Thoracic aorta (tissue), 2 donors: ENCODE measurements around the gene PHF2. TPM values are rescaled to one million over a fixed set of nuclear protein-coding genes. Genes with fewer than 3 reads are reported as not detected.
"Not testable (repeated sequence)": the region's sequence is repeated elsewhere in the genome, so short reads cannot be mapped to it uniquely, and the experiment has no call there.

ENCODE experiments used
- ATAC-seq: fragments of 150-250 bp; one replicate; pipeline ENCODE4 v1.8.0; 2017; ENCODE audit warnings: low read depth; ENCODE audit not compliant: insufficient number of reproducible peaks, low FRiP score
- DNase-seq: peaks from one replicate; pipeline ENCODE4 v3.0.0-alpha.2; 2020; ENCODE audit warnings: low spot score
- H3K27ac ChIP-seq, 2 donors: fragments of 200-600 bp; sonication (generic); 1 replicate in 1 of 2; 2 replicates in 1 of 2; pipeline ENCODE4 v1.5.1; 2016; ENCODE audit warnings: mild to moderate bottlenecking in 2 of 2, moderate library complexity in 2 of 2
- H3K27me3 ChIP-seq: fragments of 200-600 bp; sonication (generic); replicated peaks from 2 replicates; pipeline ENCODE4 v1.6.0; 2016; ENCODE audit warnings: mild to moderate bottlenecking; ENCODE audit not compliant: insufficient read depth
- H3K36me3 ChIP-seq: fragments of 200-600 bp; sonication (generic); one replicate; pipeline ENCODE4 v1.5.1; 2016
- H3K4me1 ChIP-seq, 2 donors: fragments of 200-600 bp; sonication (generic); 1 replicate in 1 of 2; 2 replicates in 1 of 2; pipeline versions ENCODE4 v1.5.1 to v1.6.0; 2016; ENCODE audit warnings: low read depth in 2 of 2, mild to moderate bottlenecking in 1 of 2; ENCODE audit not compliant: control insufficient read depth in 1 of 2
- H3K4me3 ChIP-seq: fragments of 200-600 bp; sonication (generic); 2 replicates; pipeline ENCODE4 v1.5.1; 2016; ENCODE audit warnings: mild to moderate bottlenecking
- H3K9me3 ChIP-seq: fragments of 200-600 bp; sonication (generic); 2 replicates; pipeline ENCODE4 v1.5.1; 2016
- total RNA-seq, 2 donors: library from RNA; depleted of rRNA; stranded (reverse); fragments of >200 nt; gene quantifications; one replicate each; pipeline versions ENCODE4 v1.1.0 to v1.2.3, GENCODE V29; 2016
- TF ChIP-seq, protein P1 (sequence below): fragments of 200-600 bp; sonication (generic); IDR thresholded peaks from one replicate; pipeline ENCODE4 v1.5.1; 2019; ENCODE audit warnings: antibody characterized with exemption

Gene PHF2
- total RNA-seq, 2 donors from 2014 or later: 29.9 to 36.6 TPM

DNA sequence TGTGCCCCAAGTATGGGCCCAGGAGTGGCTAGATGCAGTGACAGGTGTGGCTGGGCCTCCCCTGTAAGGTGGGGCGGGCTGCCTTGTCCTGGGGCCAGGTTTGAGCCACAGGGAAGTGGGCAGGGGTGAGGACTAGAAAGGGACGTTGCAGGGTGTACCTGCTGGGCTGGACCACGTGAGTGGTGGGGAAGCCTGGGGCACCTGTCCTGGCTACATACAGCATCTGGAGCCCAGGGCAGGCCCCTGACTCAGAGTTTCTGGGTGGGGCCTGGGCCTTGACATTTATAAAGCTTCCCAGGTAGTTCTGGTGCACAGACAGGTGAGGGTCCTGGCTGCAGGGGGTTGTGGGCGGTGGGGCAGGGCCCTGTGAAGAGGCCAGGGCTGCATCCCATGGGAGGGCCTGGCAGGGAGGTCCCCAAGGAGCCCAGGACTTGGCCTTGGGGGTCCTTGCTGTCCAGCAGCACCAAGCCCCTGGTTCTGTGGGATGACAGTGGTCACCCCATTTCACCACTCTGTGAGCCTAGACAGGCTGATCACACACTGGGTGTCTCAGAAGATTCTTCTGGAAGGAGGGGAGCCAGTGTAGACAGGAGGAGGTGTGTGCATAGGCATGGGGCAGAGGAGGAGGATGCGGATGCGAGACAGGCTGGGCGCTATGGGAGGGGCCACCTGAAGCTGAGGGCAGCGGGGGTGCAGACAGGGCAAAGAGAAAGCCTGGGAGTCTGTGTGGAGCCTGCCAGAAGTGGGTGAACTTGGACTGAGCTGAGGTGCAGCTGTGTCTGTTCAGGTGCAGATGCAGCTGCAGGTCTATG is 94.0 kb downstream of the PHF2 start:
- ATAC-seq: no peak
- Histone ChIP-seq H3K9me3 (no peaks in the 10 kb centered on the region), H3K27me3 (no peaks in the 10 kb centered on the region), H3K27ac (no peak overlapping the region), H3K36me3 (peaks cover 21% of the 10 kb centered on the region), H3K4me1 (peaks cover 0 to 4% of the 10 kb centered on the region in 2 donors), H3K4me3 (no peak overlapping the region)
- TF ChIP-seq, protein P1, sequence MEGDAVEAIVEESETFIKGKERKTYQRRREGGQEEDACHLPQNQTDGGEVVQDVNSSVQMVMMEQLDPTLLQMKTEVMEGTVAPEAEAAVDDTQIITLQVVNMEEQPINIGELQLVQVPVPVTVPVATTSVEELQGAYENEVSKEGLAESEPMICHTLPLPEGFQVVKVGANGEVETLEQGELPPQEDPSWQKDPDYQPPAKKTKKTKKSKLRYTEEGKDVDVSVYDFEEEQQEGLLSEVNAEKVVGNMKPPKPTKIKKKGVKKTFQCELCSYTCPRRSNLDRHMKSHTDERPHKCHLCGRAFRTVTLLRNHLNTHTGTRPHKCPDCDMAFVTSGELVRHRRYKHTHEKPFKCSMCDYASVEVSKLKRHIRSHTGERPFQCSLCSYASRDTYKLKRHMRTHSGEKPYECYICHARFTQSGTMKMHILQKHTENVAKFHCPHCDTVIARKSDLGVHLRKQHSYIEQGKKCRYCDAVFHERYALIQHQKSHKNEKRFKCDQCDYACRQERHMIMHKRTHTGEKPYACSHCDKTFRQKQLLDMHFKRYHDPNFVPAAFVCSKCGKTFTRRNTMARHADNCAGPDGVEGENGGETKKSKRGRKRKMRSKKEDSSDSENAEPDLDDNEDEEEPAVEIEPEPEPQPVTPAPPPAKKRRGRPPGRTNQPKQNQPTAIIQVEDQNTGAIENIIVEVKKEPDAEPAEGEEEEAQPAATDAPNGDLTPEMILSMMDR: no peak
- DNase-seq: no peak

DNA sequence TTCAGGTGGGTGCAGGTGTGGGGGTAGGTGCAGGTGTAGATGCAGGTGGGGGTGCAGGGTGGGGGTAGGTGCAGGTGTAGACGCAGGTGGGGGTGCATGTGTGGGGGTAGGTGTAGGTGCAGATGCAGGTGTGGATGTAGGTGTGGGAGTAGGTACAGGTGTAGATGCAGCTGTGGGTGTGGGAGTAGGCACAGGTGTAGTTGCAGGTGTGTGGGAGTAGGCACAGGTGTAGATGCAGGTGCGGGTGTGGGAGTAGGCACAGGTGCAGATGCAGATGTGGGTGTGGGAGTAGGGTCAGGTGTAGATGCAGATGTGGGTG is 94.6 kb downstream of the PHF2 start:
- Histone ChIP-seq H3K4me3 (no peak overlapping the region), H3K9me3 (no peaks in the 10 kb centered on the region), H3K36me3 (peaks cover 18% of the 10 kb centered on the region), H3K27ac (no peak overlapping the region), H3K27me3 (no peaks in the 10 kb centered on the region), H3K4me1 (peaks cover 0 to 4% of the 10 kb centered on the region in 2 donors)
- ATAC-seq (no peak), DNase-seq (no peak)
- TF ChIP-seq, protein P1: no peak

DNA sequence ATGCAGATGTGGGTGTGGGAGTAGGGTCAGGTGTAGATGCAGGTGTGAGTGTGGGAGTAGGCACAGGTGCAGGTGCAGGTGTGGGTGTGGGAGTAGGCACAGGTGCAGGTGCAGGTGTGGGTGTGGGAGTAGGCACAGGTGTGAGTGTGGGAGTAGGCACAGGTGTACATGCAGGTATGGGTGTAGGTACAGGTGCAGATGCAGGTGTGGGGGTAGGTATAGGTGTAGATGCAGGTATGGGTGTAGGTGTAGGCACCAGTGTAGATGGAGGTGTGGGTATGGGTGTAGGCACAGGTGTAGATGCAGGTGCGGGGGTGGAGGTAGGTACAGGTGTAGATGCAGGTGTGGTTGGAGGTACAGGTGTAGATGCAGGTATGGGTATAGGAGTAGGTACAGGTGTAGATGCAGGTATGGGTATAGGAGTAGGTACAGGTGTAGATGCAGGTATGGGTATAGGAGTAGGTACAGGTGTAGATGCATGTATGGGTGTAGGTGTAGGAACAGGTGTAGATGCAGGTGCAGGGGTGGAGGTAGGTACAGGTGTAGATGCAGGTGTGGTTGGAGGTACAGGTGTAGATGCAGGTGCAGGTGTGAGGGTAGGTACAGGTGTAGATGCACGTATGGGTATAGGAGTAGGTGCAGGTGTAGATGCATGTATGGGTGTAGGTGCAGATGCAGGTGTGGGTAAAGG is 96.1 kb downstream of the PHF2 start:
- not testable (repeated sequence) for H3K4me3 ChIP-seq, H3K4me1 ChIP-seq, DNase-seq, H3K9me3 ChIP-seq, ATAC-seq, H3K27me3 ChIP-seq, H3K27ac ChIP-seq
- peaks cover 30% of the 10 kb centered on the region for H3K36me3 ChIP-seq

DNA sequence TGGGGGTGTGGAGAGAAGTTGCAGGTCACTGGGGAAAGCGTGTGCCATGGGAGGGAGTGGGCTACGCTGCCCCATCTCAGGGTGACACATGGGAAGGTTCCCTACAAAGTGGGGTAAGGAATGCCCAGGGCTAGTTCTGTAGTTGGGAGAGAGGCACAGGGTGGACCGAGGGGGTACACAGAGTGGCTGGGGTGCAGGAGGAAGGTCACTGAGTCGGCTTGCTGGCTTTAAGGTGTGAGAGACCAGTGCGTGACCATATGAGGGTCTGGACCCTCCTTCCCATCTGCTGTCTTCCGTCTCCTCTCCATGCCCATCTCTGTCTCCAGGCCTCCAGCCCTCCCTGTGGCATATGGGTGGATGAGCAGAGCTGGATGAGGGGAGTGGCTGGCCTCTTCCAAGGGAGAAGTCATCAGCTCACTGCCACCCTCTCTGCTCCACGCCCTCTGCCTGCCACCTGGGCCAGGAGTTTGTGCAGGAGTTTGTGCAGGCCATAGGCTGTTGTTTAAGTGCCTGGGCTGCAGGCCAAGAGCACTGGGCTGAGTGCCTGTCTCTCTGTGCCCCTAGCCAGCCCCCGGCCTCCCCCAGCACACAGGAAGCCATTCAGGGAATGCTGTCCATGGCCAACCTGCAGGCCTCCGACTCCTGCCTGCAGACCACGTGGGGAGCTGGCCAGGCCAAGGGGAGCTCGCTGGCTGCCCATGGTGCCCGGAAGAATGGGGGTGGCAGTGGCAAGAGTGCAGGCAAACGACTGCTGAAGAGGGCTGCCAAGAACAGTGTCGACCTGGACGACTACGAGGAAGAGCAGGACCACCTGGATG is 96.8 kb downstream of the PHF2 start:
- H3K9me3 ChIP-seq: no peaks in the 10 kb centered on the region
- TF ChIP-seq, protein P1: no peak
- ATAC-seq: no peak
- H3K4me3 ChIP-seq: no peak overlapping the region
- DNase-seq: no peak
- no peak overlapping the region for H3K27ac ChIP-seq
- H3K27me3 ChIP-seq: no peaks in the 10 kb centered on the region
- H3K36me3 ChIP-seq: peaks cover 38% of the 10 kb centered on the region
- H3K4me1 ChIP-seq: peaks cover 0 to 4% of the 10 kb centered on the region in 2 donors

DNA sequence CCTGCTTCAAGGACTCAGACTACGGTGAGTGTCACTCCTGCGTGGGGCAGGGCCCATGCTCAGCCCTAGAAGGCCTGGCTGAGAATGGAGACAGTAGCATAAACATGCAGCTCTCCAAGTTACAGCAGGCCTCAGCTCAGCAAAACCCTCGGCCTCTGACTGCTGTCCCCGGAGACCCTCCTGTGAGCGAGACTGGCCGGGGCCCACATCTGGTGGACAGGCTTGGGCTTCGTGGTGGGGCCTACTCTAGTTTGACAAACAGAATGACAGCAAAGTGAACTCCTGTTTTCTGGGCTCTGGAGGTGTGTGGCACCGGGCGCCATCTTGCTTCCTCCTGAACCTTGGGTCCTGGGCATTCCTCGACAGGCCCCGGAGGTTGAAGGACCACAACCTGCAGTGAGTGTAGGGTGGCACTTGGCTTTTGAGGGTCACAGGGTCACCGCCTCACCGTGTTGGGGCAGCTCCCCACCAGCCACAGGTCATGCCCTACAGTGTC is 97.5 kb downstream of the PHF2 start:
- DNase-seq: no peak
- H3K4me1 ChIP-seq: peaks cover 0 to 4% of the 10 kb centered on the region in 2 donors
- TF ChIP-seq, protein P1: no peak
- H3K4me3 ChIP-seq: no peak overlapping the region
- no peaks in the 10 kb centered on the region for H3K27me3 ChIP-seq
- H3K36me3 ChIP-seq: peaks cover 39% of the 10 kb centered on the region
- H3K9me3 ChIP-seq: no peaks in the 10 kb centered on the region
- ATAC-seq: no peak
- no peak overlapping the region for H3K27ac ChIP-seq
